BLaER1 (cell line): ENCODE results near the gene PTPRG.
A peak's percentile ranks its signal among the peaks of the same experiment; 100 is the strongest.

Experiments
- H3K27ac ChIP-seq: shearing (Covaris generic); formaldehyde crosslinking; 2 replicates; pipeline ENCODE4 v1.8.1; 2022
- H3K27me3 ChIP-seq: shearing (Covaris generic); formaldehyde crosslinking; 2 replicates; pipeline ENCODE4 v1.8.1; 2022
- H3K36me3 ChIP-seq: shearing (Covaris generic); formaldehyde crosslinking; 2 replicates; pipeline ENCODE4 v1.8.1; 2022
- H3K4me1 ChIP-seq: shearing (Covaris generic); formaldehyde crosslinking; 2 replicates; pipeline ENCODE4 v1.8.1; 2022
- H3K4me2 ChIP-seq: shearing (Covaris generic); formaldehyde crosslinking; 2 replicates; pipeline ENCODE4 v1.8.1; 2022
- H3K4me3 ChIP-seq: shearing (Covaris generic); formaldehyde crosslinking; 2 replicates; pipeline ENCODE4 v1.8.1; 2022
- H3K9ac ChIP-seq: shearing (Covaris generic); formaldehyde crosslinking; 2 replicates; pipeline ENCODE4 v1.8.1; 2022
- H3K9me3 ChIP-seq: shearing (Covaris generic); formaldehyde crosslinking; 2 replicates; pipeline ENCODE4 v1.8.1; 2022
- H4K20me1 ChIP-seq: shearing (Covaris generic); formaldehyde crosslinking; 2 replicates; pipeline ENCODE4 v1.8.1; 2022
- Cebpa-rat ChIP-seq: shearing (Covaris generic); IDR thresholded peaks from 2 replicates; pipeline ENCODE4 v1.8.1; 2022

Gene PTPRG

GRCh38 chr3:61978460-61979419 lies 417.4 kb downstream of the PTPRG start:
- Histone ChIP-seq H3K36me3 (no peaks in the 10 kb centered on the region), H3K9me3 (no peaks in the 10 kb centered on the region), H3K4me1 (peaks cover 11% of the 10 kb centered on the region), H3K4me2 (peak overlapping the region; percentile 42; the same call in 1 of the 2 replicates), H3K9ac (no peak overlapping the region), H3K4me3 (no peak overlapping the region), H3K27ac (no peak overlapping the region), H4K20me1 (no peaks in the 10 kb centered on the region), H3K27me3 (no peaks in the 10 kb centered on the region)
- TF ChIP-seq Cebpa-rat = no peak

- Histone ChIP-seq H3K4me1 (peaks cover 11% of the 10 kb centered on the region), H3K9me3 (no peaks in the 10 kb centered on the region), H4K20me1 (no peaks in the 10 kb centered on the region), H3K27ac (no peak overlapping the region; the same call in 1 of the 2 replicates), H3K36me3 (no peaks in the 10 kb centered on the region), H3K27me3 (no peaks in the 10 kb centered on the region), H3K9ac (no peak overlapping the region), H3K4me3 (no peak overlapping the region), H3K4me2 (peak overlapping the region; percentile 42)
- no peak for TF ChIP-seq Cebpa-rat
Measured at GRCh38 chr3:61979638-61980037, 418.3 kb downstream of the PTPRG start.

- no peak overlapping the region for H3K9ac ChIP-seq
- peaks cover 15% of the 10 kb centered on the region for H3K4me1 ChIP-seq
- H3K4me2 ChIP-seq = peak overlapping the region; percentile 42
- no peaks in the 10 kb centered on the region for H4K20me1 ChIP-seq
- H3K27me3 ChIP-seq = no peaks in the 10 kb centered on the region
- no peak for TF ChIP-seq Cebpa-rat
- no peak overlapping the region; the same call in 1 of the 2 replicates for H3K27ac ChIP-seq
- no peaks in the 10 kb centered on the region for H3K36me3 ChIP-seq
- no peaks in the 10 kb centered on the region for H3K9me3 ChIP-seq
- no peak overlapping the region for H3K4me3 ChIP-seq
Measured at GRCh38 chr3:61980041-61980440, 418.7 kb downstream of the PTPRG start.

- no peak overlapping the region for H3K9ac ChIP-seq
Measured at GRCh38 chr3:61981060-61981459, 419.7 kb downstream of the PTPRG start.

GRCh38 chr3:61983479-61983878 lies 422.1 kb downstream of the PTPRG start:
- H3K4me1 ChIP-seq = peaks cover 17% of the 10 kb centered on the region
- no peak for TF ChIP-seq Cebpa-rat

More at GRCh38 chr3:61981060-61981459, 419.7 kb downstream of the PTPRG start:
- Histone ChIP-seq H3K36me3 (no peaks in the 10 kb centered on the region), H3K4me2 (no peak overlapping the region), H3K27me3 (no peaks in the 10 kb centered on the region), H4K20me1 (no peaks in the 10 kb centered on the region), H3K27ac (no peak overlapping the region), H3K9me3 (no peaks in the 10 kb centered on the region), H3K4me3 (no peak overlapping the region), H3K4me1 (peaks cover 17% of the 10 kb centered on the region)
- no peak for TF ChIP-seq Cebpa-rat

GRCh38 chr3:61985020-61985419 lies 423.6 kb downstream of the PTPRG start:
- Histone ChIP-seq H3K36me3 (no peaks in the 10 kb centered on the region), H3K4me1 (peaks cover 8% of the 10 kb centered on the region), H4K20me1 (no peaks in the 10 kb centered on the region), H3K4me2 (peak overlapping the region; percentile 5; the same call in 1 of the 2 replicates), H3K9ac (no peak overlapping the region), H3K27ac (no peak overlapping the region), H3K4me3 (no peak overlapping the region), H3K9me3 (no peaks in the 10 kb centered on the region), H3K27me3 (no peaks in the 10 kb centered on the region)
- TF ChIP-seq Cebpa-rat = no peak

More at GRCh38 chr3:61983479-61983878, 422.1 kb downstream of the PTPRG start:
- Histone ChIP-seq H3K9ac (no peak overlapping the region), H3K4me2 (no peak overlapping the region), H3K36me3 (no peaks in the 10 kb centered on the region), H3K27me3 (no peaks in the 10 kb centered on the region), H4K20me1 (no peaks in the 10 kb centered on the region), H3K9me3 (no peaks in the 10 kb centered on the region), H3K27ac (no peak overlapping the region), H3K4me3 (no peak overlapping the region)

- H3K9me3 ChIP-seq = no peaks in the 10 kb centered on the region
- H4K20me1 ChIP-seq = no peaks in the 10 kb centered on the region
- no peaks in the 10 kb centered on the region for H3K27me3 ChIP-seq
- H3K9ac ChIP-seq = no peak overlapping the region
- H3K4me1 ChIP-seq = peaks cover 7% of the 10 kb centered on the region; the same call in 1 of the 2 replicates
- no peak for TF ChIP-seq Cebpa-rat
- H3K4me3 ChIP-seq = no peak overlapping the region
- H3K36me3 ChIP-seq = no peaks in the 10 kb centered on the region
- no peak overlapping the region for H3K27ac ChIP-seq
- H3K4me2 ChIP-seq = no peak overlapping the region
Measured at GRCh38 chr3:61986473-61986872, 425.1 kb downstream of the PTPRG start.

- H3K27me3 ChIP-seq = no peaks in the 10 kb centered on the region
- H3K4me3 ChIP-seq = no peak overlapping the region
Measured at GRCh38 chr3:61989681-61990080, 428.3 kb downstream of the PTPRG start.

GRCh38 chr3:61990327-61991027 lies 429.1 kb downstream of the PTPRG start:
- no peak overlapping the region for H3K4me3 ChIP-seq
- no peaks in the 10 kb centered on the region for H3K4me1 ChIP-seq
- H3K36me3 ChIP-seq = no peaks in the 10 kb centered on the region
- H3K4me2 ChIP-seq = no peak overlapping the region
- H3K27ac ChIP-seq = no peak overlapping the region
- no peaks in the 10 kb centered on the region for H3K9me3 ChIP-seq
- H3K9ac ChIP-seq = no peak overlapping the region
- no peak for TF ChIP-seq Cebpa-rat
- no peaks in the 10 kb centered on the region for H4K20me1 ChIP-seq
- no peaks in the 10 kb centered on the region for H3K27me3 ChIP-seq

More at GRCh38 chr3:61989681-61990080, 428.3 kb downstream of the PTPRG start:
- Histone ChIP-seq H3K9ac (no peak overlapping the region), H3K9me3 (no peaks in the 10 kb centered on the region), H3K4me2 (no peak overlapping the region), H3K27ac (no peak overlapping the region), H3K36me3 (no peaks in the 10 kb centered on the region), H3K4me1 (peaks cover 6% of the 10 kb centered on the region; the same call in 1 of the 2 replicates), H4K20me1 (no peaks in the 10 kb centered on the region)
- TF ChIP-seq Cebpa-rat = no peak

- no peak overlapping the region for H3K9ac ChIP-seq
- H4K20me1 ChIP-seq = no peaks in the 10 kb centered on the region
- no peaks in the 10 kb centered on the region for H3K27me3 ChIP-seq
- H3K27ac ChIP-seq = no peak overlapping the region
- H3K4me3 ChIP-seq = no peak overlapping the region
- H3K9me3 ChIP-seq = no peaks in the 10 kb centered on the region
- H3K36me3 ChIP-seq = no peaks in the 10 kb centered on the region
- H3K4me2 ChIP-seq = no peak overlapping the region
- H3K4me1 ChIP-seq = no peaks in the 10 kb centered on the region
- TF ChIP-seq Cebpa-rat = no peak
Measured at GRCh38 chr3:61991706-61992105, 430.3 kb downstream of the PTPRG start.
